Thoracic aorta (tissue), 2 donors: ENCODE results near the gene TTC12. TPM values are rescaled to one million over a fixed set of nuclear protein-coding genes. Genes with fewer than 3 reads are reported as not detected.

Experiments
- ATAC-seq: fragments of 150-250 bp; one replicate; pipeline ENCODE4 v1.8.0; 2017; ENCODE audit warnings: low read depth; ENCODE audit not compliant: insufficient number of reproducible peaks, low FRiP score
- DNase-seq: peaks from one replicate; pipeline ENCODE4 v3.0.0-alpha.2; 2020; ENCODE audit warnings: low spot score
- H3K27ac ChIP-seq, 2 donors: fragments of 200-600 bp; sonication (generic); 1 replicate in 1 of 2; 2 replicates in 1 of 2; pipeline ENCODE4 v1.5.1; 2016; ENCODE audit warnings: mild to moderate bottlenecking in 2 of 2, moderate library complexity in 2 of 2
- H3K27me3 ChIP-seq: fragments of 200-600 bp; sonication (generic); replicated peaks from 2 replicates; pipeline ENCODE4 v1.6.0; 2016; ENCODE audit warnings: mild to moderate bottlenecking; ENCODE audit not compliant: insufficient read depth
- H3K36me3 ChIP-seq: fragments of 200-600 bp; sonication (generic); one replicate; pipeline ENCODE4 v1.5.1; 2016
- H3K4me1 ChIP-seq, 2 donors: fragments of 200-600 bp; sonication (generic); 1 replicate in 1 of 2; 2 replicates in 1 of 2; pipeline versions ENCODE4 v1.5.1 to v1.6.0; 2016; ENCODE audit warnings: low read depth in 2 of 2, mild to moderate bottlenecking in 1 of 2; ENCODE audit not compliant: control insufficient read depth in 1 of 2
- H3K4me3 ChIP-seq: fragments of 200-600 bp; sonication (generic); 2 replicates; pipeline ENCODE4 v1.5.1; 2016; ENCODE audit warnings: mild to moderate bottlenecking
- H3K9me3 ChIP-seq: fragments of 200-600 bp; sonication (generic); 2 replicates; pipeline ENCODE4 v1.5.1; 2016
- CTCF ChIP-seq: fragments of 200-600 bp; sonication (generic); IDR thresholded peaks from one replicate; pipeline ENCODE4 v1.5.1; 2019; ENCODE audit warnings: antibody characterized with exemption
- total RNA-seq, 2 donors: library from RNA; depleted of rRNA; stranded (reverse); fragments of >200 nt; gene quantifications; one replicate each; pipeline versions ENCODE4 v1.1.0 to v1.2.3, GENCODE V29; 2016

Gene TTC12
- total RNA-seq, 2 donors from 2014 or later: 15.2 to 21.9 TPM

GRCh38 chr11:113273720-113274119, 40.7 kb upstream of the TTC12 start:
- no peaks in the 10 kb centered on the region for H3K27me3 ChIP-seq
- H3K4me3 ChIP-seq: no peak overlapping the region
- no peaks in the 10 kb centered on the region for H3K36me3 ChIP-seq
- no peaks in the 10 kb centered on the region for H3K9me3 ChIP-seq
- no peak for ATAC-seq
- H3K27ac ChIP-seq: no peak overlapping the region
- no peak for DNase-seq
- no peak for TF ChIP-seq CTCF
- no peaks in the 10 kb centered on the region for H3K4me1 ChIP-seq

- H3K36me3 ChIP-seq: no peaks in the 10 kb centered on the region
- no peaks in the 10 kb centered on the region for H3K4me1 ChIP-seq
- no peak overlapping the region for H3K27ac ChIP-seq
- DNase-seq (no peak), ATAC-seq (no peak)
- H3K4me3 ChIP-seq: no peak overlapping the region
- H3K9me3 ChIP-seq: no peaks in the 10 kb centered on the region
- H3K27me3 ChIP-seq: no peaks in the 10 kb centered on the region
- TF ChIP-seq CTCF: no peak
Measured at GRCh38 chr11:113274713-113275582, 39.4 kb upstream of the TTC12 start.

- no peak overlapping the region for H3K27ac ChIP-seq
- no peak overlapping the region for H3K4me3 ChIP-seq
- no peak for TF ChIP-seq CTCF
- DNase-seq (no peak), ATAC-seq (no peak)
- H3K9me3 ChIP-seq: no peaks in the 10 kb centered on the region
- H3K27me3 ChIP-seq: no peaks in the 10 kb centered on the region
- H3K36me3 ChIP-seq: no peaks in the 10 kb centered on the region
- no peaks in the 10 kb centered on the region for H3K4me1 ChIP-seq
Measured at GRCh38 chr11:113275602-113276001, 38.8 kb upstream of the TTC12 start.

GRCh38 chr11:113276466-113276865, 37.9 kb upstream of the TTC12 start:
- Histone ChIP-seq H3K9me3 (no peaks in the 10 kb centered on the region), H3K36me3 (no peaks in the 10 kb centered on the region), H3K27ac (no peak overlapping the region), H3K4me1 (no peaks in the 10 kb centered on the region), H3K27me3 (no peaks in the 10 kb centered on the region), H3K4me3 (no peak overlapping the region)
- no peak for ATAC-seq
- DNase-seq: no peak
- no peak for TF ChIP-seq CTCF

GRCh38 chr11:113277907-113278306, 36.5 kb upstream of the TTC12 start:
- Histone ChIP-seq H3K4me1 (no peaks in the 10 kb centered on the region), H3K4me3 (no peak overlapping the region), H3K27me3 (no peaks in the 10 kb centered on the region), H3K27ac (no peak overlapping the region), H3K9me3 (no peaks in the 10 kb centered on the region), H3K36me3 (no peaks in the 10 kb centered on the region)
- ATAC-seq (no peak), DNase-seq (no peak)
- no peak for TF ChIP-seq CTCF
